TTC549 (cell line): ENCODE measurements around the gene MYO7B.

ENCODE experiments used
- FAIRE-seq: peaks from 2 replicates; lab custom pipeline; 2012; peaks lifted over from hg19 to GRCh38; lab: Jason Lieb, UNC

Gene MYO7B

DNA sequence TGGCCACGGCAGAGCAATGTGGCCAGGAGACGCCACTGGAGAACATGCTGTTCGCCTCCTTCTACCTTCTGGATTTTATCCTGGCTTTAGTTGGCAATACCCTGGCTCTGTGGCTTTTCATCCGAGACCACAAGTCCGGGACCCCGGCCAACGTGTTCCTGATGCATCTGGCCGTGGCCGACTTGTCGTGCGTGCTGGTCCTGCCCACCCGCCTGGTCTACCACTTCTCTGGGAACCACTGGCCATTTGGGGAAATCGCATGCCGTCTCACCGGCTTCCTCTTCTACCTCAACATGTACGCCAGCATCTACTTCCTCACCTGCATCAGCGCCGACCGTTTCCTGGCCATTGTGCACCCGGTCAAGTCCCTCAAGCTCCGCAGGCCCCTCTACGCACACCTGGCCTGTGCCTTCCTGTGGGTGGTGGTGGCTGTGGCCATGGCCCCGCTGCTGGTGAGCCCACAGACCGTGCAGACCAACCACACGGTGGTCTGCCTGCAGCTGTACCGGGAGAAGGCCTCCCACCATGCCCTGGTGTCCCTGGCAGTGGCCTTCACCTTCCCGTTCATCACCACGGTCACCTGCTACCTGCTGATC lies 115.4 kb downstream of the MYO7B start:
- no peak for FAIRE-seq

DNA sequence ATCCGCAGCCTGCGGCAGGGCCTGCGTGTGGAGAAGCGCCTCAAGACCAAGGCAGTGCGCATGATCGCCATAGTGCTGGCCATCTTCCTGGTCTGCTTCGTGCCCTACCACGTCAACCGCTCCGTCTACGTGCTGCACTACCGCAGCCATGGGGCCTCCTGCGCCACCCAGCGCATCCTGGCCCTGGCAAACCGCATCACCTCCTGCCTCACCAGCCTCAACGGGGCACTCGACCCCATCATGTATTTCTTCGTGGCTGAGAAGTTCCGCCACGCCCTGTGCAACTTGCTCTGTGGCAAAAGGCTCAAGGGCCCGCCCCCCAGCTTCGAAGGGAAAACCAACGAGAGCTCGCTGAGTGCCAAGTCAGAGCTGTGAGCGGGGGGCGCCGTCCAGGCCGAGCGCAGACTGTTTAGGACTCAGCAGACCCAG lies 115.9 kb downstream of the MYO7B start:
- FAIRE-seq: no peak

DNA sequence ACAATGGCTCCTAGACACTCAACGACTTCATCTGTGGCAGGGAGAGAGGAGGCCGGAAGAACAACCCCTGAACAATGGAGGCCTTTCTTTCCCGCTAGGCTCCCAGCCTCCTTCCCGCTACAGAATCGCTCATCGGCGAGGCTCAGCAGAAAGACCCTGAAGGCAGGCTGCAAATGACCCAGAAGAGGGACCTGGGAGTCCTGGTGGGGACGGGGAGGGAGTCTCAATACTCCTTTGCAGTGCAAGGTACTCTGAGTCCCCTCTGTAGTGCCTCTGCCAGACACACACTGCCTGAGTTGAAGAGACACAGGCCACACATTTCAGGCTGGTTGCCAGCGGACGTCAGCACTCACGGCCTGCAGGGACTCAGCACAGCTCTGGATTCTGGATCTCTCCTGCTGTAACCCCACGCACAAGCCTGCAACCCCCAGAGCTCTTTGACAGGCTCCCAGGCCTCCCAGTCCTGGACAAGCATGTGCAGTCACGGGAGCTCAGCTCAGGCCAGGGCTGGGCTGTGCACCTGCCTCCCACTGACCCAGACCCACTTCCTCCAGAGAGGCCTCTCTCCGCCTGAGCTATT lies 116.6 kb downstream of the MYO7B start:
- FAIRE-seq: no peak

DNA sequence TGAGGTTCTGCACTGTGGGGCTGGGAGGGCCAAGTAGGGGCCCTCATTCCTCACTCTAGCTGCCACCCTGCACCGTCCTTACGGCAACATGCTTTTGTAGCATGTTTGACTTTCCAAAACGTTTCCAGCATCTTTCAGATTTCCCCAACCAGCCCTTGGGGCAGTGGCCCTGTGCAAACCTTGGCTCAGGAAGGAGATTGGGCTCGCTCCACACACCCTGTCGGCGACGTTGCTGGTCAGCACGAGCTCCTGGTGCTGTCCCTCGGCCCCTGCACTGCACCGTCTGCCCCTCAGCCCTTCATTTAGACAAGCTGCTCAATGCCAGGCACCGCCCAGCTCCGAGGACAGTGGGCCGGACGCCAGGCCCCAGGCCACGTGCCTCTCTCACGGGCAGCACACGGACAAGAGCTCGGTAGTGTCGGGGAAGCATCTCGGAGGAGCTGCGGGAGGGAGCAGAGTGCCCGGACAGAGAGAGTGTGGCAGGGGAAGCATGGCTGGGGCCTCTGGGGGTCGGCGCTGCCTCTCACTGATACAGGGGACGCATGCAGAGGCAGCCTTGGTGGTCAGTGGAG lies 117.4 kb downstream of the MYO7B start:
- no peak for FAIRE-seq

DNA sequence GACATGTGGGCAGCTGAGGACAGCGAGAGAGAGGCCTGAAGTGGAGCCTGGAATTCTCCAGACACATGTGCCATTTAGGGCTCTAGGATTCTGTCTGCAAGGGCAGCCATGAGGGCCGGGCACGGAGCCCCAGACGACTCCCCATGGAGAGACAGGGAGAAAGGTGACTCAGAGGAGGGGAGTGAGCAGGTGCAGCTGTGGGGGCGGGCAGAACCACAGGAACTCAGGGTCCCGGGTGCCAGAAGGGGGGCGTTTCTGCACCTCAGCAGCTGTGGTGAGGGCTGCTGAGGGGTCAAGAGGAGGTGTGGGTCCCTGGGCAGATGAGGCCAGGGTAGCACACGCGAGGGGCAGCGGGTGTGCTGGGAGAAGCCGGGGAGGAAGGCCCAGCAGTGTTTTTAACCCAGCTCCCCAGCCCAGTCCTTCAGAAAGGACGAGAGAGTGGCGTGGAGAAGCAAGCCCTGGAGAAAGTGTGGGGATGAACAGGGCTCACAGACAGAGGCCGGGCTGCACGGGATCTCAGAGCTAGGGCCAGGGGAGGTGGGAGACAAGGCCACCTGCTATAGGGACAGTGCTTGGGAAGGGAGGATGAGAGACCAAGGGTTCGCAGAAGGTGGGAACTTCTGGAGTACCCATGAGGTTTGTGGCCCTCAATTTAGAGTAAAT lies 118.1 kb downstream of the MYO7B start:
- FAIRE-seq: no peak

DNA sequence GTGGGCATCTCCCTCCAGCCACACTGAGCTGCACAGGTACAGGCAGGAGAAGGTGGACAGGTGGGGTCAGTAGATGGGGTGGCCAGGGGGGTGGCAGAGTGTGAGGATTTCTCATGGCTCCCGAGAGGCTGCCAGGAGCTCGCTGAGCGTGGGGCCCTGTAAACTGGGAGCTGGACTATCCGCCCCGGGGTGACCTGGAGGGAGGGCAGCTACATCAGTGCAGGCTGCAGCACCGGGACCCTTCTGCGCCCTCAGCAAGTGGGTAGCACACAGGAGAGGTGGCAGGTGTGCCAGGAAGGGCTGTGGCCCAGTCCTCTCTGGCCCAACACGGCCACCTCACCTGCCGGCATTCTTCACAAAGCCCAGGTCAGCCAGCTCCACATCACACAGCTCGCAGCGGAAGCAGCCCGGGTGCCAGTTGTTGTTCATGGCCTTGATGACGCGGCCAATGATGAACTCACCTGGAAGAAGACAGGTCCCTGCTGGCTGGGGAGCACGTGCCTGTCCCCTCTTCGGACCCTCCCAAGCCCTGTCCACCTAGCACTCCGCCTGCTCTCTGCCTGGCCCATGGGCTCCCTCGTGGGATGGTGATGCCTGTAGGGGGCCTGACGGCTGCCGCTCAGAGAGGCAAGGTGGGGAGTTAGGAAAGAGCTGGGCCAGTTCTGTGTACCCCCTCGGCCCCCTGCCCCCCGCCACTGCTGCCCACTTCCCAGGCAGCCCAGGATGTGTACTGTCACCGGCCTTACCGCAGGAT lies 118.8 kb downstream of the MYO7B start:
- no peak for FAIRE-seq

DNA sequence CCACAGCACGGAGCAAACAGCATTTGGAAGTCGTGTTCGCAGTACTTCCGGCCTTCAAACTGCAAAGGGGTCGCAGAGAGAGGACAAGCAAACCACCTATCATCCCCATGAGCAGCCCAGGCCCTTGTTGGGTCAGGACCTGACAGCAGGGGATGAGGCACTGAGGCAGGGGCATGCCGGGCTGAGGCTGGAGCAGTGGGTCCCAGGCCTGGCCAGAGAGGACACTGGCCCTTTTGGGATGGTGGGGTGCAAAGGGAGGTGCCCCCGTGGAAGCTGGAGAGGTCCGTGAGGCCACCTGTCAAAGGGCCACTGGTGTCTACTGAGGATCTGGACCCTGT lies 119.3 kb downstream of the MYO7B start:
- no peak for FAIRE-seq

DNA sequence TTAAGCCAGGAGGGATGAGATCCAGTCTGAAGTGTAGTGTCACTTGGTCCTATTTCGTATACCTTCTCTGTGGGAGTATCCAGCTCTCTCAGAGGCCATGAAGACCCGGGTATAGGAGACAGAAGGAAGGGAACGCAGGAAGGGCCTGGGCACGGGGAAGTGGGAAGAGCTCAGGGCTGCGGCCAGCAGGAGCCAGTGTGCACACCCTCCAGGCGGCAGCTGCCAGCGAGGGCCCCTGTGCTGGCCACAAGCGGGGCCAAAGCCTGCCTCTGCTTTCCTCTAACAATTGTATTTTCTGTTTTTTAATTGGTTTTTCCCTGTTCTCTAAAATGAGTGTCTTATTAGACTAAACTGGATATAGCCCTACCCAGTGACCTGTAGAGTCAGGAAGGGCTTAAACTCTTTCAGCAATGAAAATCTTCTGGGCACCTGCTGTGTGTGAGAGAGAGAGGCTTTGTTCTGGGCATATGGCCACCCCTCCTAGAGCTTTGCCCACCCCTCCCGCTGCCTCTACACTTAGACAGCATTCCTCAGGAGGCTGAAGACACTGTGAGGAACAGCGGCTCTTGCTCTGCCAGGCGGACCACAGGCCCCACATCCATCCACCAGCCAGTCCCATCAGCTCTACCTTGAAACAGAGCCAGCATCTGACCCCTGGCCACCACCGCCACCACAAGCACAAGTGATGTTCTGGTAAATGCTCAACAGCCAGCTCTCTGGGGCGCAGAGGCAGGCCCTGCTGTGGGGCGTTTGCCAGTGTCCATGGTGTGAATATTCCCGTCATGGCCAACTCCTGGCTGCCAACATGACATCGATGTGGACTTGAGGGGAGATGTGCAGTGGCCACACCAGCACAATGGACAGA lies 120.0 kb downstream of the MYO7B start:
- FAIRE-seq: no peak

DNA sequence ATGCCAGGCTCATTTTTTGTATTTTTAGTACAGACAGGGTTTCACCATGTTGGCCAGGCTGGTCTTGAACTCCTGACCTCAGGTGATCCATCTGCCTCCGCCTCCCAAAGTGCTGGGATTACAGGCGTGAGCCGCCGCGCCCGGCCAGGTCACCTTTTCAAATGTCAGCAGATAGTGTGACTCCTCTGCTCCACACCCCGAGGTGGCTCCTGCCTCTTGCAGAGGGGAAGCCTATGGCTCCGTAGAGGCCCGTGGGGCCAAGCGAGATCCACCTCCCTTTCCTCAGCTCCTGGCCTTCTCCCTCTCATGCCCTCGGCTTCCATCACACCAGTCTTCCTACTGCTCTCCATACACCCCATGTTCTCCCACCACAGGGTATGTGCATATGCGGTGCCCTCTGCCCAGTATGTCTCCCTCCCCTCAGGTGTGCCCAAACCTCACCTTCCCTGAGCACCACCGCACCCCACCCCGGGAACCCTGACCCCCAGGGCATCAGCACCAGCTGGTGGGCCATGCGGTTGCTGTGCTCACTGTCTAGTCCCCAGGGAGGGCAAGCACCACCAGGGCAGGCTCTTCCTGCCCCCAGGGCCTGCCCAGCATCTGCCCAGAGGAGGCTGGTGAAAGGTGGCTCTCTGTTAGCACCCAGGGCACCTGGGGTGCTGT lies 121.2 kb downstream of the MYO7B start:
- no peak for FAIRE-seq

DNA sequence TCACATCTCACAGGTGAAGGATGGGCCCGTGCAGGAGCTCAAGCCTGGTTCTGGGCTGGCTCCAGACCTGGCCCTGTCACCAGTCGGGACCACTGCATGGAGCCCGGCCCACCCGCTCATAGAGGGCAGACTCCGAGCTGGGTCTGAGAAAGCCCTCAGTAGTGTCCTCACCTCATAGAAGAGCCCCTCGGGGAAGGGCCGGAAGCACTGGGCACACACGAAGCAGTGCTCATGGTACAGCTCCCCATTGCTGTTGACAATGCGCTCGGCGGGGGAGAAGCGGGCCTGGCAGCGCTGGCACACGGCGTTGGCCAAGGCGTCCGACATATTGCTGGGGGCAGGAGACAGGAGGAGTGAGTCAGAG lies 121.7 kb downstream of the MYO7B start:
- FAIRE-seq: no peak

DNA sequence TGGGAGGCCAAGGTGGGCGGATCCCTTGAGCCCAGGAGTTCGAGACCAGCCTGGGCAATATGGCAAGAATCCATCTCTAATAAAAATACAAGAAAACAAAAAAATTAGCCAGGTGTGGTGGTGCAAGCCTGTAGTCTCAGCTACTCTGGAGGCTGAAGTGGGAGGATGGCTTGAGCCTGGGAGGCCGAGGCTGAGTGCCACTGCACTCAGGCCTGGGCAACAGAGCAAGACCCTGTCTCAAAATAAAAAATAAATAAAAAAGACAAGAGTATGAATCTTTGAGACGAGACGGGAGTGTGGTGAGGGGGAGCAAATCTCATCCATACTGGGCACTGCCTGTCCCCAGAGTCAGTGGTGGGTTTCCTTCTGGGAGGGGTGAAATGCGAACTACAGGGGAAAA lies 122.7 kb downstream of the MYO7B start:
- FAIRE-seq: no peak

DNA sequence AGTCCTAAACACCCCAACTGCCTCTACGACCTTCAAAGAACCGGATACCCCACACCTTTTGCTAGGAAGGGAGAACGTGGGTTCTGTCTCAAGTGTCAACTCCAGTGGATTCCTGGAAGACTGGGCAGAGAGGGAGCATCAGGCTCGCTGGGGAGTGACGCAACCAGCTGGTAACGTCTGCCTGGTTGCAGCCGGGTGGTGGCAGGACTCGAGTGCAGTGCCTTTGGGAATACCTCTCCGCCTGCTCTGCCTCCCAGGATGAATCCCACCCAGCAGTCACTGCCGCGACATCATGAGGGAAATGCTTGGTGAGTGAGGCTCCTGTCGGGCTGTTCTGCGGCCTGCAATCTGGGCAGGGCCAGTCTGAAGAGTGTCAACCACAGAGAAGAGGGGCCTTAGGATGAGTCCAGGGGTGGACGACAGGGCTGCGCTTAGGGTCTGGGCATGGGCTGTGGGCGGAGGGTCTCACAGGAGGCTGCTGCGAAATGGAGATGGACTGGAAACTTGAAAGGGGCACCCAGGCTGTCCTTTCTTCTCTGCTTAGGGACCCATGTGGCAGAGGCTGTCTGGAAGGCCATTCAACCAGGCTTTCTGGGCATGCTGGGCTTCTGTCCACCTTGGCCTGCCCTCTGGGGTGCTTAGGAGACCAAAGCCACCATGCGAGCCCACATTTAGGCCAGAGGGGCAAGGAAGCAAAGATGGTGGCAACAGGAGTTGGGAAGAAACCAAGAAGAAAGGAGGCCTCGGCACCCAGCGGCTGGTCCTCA lies 123.3 kb downstream of the MYO7B start:
- no peak for FAIRE-seq

DNA sequence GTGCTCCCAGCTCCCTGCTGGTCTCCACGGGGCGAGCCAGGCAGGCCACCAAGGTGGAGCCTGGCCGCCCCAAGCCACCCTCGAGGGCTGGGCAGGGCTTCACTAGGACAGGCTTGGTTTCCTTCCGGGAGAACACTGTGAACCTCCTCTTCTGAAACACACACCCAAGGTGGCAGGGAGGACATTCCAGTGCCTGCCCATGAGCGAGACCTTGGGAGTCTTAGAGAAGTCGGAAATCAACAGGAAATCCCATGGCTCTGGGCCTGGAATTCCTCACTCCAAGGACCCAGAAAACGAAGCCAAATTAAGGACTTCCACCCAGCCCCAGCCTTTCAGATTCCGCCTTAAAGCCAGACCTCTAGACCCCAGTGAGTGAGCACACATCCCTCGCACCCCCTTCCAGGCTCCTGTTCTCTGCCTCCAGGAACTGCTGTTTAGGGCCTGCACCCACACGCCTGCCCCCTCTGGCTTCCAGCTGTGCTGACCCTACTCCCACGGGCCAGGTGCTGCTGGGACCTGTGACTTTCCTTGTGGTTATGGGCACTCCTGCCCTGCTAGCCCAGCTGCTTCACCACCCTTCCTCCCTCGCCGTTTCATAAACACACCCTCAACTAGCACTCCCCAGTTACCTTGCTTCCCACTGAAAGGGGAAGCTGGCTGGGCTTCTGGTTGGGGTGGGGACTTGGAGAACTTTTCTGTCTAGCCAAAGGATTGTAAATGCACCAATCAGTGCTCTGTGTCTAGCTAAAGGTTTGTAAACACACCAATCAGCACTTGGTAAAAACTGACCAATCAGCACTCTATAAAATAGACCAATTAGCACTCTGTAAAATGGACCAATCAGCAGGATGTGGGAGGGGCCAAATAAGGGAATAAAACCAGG lies 124.2 kb downstream of the MYO7B start:
- no peak for FAIRE-seq

DNA sequence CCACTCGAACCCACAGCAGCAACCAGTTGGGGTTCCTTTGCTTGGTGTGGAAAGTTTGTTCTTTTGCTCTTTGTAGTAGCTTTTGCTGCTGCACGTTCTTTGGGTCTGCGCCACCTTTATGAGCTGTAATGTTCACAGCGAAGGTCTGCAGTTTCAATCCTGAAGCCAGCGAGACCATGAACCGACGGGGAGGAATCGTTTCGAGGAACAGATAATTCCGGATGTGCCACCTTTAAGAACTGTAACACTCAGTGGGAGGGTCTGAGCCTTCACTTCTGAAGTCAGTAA lies 124.8 kb downstream of the MYO7B start:
- FAIRE-seq: no peak

DNA sequence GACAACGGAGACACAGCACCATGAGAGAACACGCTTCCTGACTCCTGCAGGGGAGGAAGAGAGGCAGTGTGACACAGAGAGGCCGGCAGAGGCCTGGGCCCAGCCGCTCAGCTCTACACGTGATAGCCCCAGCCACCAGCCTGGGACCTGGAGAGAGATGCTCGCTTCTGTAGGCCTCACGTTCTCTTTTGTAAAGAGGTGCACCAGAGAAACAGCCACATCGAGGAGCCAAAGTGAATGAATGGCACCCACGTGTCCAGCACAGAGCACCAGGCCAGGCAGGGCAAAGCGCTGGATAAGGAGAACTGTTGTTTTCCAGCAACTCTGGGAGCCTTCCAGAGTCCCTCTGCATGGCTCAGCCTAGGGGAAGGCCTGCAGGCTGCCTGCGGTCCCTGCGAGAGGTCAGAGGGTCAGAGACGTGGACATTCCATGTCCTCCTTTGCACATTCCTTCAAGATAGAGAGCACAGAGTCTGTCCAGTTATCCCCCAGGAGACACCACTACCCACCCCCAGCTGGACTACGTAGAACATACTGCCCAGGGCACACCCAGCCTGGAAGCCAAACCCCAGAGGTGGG lies 125.7 kb downstream of the MYO7B start:
- no peak for FAIRE-seq

DNA sequence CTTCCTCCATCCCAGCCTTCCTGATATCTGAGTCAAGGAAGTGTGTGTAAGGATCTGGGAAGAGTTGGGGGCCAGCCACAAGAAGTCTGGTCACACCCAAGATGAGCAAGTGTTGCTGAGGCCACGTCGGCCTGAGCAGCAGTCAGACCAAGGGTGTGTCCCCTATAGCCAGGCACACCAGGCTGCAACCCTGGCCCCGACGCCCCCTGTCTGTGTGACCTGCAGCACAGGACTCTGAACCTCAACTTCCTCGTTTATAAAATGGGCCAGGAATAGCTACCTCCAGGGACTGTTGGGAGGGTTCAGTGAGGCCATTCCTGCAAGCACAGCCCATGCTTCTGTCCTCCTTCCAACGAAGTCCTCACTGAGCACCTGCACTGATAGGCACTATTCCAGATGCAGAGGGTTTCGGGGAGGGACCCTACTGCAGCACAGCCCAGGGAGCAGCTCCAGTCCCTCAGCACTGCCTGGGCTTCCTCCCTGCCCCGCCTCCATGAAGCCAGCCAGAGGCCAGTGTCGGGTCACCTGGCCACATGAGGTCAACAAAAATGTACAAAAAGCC lies 126.5 kb downstream of the MYO7B start:
- no peak for FAIRE-seq

DNA sequence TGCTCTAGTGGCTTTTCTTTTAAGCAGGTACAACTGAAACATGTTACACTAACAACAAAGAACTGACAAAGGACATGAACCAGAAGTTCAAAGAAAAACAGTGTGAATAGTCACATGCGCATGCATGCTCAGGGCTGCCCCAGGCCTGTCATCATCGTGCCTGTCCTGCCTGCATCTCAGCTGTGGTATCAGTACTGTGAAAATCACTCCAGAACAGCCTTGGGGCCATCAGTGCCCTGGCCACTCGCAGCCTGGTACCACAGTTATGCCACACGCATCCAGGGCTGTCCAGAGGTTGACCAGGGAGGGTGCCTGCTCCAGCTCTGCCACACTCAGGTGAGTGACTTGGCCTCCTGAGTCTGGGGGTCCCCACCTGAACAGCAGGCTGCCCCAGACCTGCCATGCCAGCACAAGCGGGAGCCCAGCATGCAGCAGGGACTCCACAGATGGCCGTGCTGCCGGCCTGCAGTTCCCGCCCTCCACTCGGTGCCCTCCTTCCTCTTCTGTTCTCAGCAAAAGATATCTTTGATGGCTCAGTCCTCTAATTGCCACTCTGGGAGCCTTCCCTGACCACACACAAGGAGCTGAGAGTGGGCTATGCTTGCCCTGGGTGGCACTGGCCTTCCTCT lies 127.6 kb downstream of the MYO7B start:
- FAIRE-seq: no peak

DNA sequence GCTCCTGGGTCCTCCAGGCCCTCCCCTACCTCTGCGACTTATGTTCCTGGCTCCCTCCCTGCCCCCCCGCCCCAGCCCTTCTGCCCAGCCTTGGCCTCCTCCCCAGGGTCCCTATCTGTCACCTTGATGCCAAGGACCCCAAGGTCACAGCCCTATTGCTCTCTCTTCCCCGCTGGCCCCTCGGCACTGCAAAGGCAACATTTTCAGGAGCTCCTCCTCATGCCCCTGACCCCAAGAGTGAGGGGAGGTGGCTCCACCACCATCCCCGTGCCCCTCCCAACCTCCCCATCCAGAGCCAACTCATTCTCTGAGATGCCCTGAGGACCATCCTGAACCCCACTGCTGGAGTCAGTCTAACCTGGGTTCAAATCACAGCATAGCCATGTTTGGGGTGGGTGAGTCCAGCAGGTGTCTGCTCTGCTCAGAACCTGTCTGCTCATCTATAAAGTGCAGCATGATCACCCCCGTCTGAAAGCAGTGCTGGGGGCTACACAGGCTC lies 128.1 kb downstream of the MYO7B start:
- FAIRE-seq: no peak
